Colon (tissue), 2 donors: ENCODE results near the gene CMTM1.
"Not testable (repeated sequence)": the region's sequence is repeated elsewhere in the genome, so short reads cannot be mapped to it uniquely, and the experiment has no call there.

Source experiments
- FAIRE-seq: peaks from 2 replicates; lab custom pipeline; 2012; peaks lifted over from hg19 to GRCh38; lab: Jason Lieb, UNC
- donor health status: control.
- donor health status: control.

Gene CMTM1

GRCh38 chr16:66592814-66593213 is 26.6 kb downstream of the CMTM1 start:
- FAIRE-seq: no peak

GRCh38 chr16:66594739-66595138 is 28.5 kb downstream of the CMTM1 start:
- FAIRE-seq: no peak

- not testable (repeated sequence) for FAIRE-seq
Measured at GRCh38 chr16:66596559-66596958, 30.3 kb downstream of the CMTM1 start.

GRCh38 chr16:66596986-66597848 is 31.0 kb downstream of the CMTM1 start:
- FAIRE-seq: no peak

GRCh38 chr16:66598111-66598510 is 31.9 kb downstream of the CMTM1 start:
- no peak for FAIRE-seq

- no peak for FAIRE-seq
Measured at GRCh38 chr16:66599726-66600125, 33.5 kb downstream of the CMTM1 start.

DNA sequence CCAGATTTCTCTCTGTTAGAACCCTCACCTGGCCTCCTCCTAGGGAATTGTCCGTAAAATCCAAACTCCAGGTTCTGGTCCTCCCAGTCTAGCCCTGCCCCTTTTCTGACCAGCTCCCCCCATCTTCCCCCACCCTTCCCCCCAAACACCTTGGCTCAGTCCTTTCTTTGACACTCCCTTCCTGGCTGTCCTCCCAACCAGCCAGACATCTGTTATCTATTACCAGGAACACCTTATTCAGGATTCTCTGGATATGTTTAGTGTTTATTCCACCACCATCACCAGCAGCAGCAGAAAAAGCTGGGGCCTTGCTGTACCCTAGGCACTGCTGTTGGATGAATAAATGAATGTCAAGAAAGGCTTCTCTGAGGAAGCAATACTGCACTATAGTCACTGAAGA is 34.2 kb downstream of the CMTM1 start:
- no peak for FAIRE-seq

DNA sequence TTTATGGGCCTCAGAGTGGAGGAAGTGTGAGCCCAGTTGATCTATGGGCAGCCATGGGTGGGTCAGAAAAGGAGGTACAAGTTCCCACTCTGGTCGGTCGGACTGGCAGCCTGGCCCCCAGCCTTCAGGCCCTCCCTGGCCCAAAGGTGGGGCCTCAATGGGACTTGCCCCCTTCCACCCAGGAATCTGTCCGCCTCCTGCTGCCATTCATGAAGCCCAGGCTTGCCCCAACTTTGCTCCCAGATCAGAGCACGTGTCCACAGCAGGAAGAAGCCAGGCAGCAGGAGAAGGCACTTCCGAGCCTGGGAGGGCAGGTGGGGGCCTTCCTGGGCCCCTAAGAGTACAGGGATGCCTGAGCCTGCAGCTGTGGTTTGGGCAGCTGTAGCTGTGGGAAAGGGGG is 35.2 kb downstream of the CMTM1 start:
- FAIRE-seq: no peak

- FAIRE-seq: no peak
Measured at GRCh38 chr16:66603537-66604375, 37.5 kb downstream of the CMTM1 start.

- FAIRE-seq: no peak
Measured at GRCh38 chr16:66604376-66605176, 38.3 kb downstream of the CMTM1 start, which contains the start of gene CMTM3. CMTM3 (plus strand) TSS chr16:66604704; CDS start chr16:66604806, 102 bp downstream.

DNA sequence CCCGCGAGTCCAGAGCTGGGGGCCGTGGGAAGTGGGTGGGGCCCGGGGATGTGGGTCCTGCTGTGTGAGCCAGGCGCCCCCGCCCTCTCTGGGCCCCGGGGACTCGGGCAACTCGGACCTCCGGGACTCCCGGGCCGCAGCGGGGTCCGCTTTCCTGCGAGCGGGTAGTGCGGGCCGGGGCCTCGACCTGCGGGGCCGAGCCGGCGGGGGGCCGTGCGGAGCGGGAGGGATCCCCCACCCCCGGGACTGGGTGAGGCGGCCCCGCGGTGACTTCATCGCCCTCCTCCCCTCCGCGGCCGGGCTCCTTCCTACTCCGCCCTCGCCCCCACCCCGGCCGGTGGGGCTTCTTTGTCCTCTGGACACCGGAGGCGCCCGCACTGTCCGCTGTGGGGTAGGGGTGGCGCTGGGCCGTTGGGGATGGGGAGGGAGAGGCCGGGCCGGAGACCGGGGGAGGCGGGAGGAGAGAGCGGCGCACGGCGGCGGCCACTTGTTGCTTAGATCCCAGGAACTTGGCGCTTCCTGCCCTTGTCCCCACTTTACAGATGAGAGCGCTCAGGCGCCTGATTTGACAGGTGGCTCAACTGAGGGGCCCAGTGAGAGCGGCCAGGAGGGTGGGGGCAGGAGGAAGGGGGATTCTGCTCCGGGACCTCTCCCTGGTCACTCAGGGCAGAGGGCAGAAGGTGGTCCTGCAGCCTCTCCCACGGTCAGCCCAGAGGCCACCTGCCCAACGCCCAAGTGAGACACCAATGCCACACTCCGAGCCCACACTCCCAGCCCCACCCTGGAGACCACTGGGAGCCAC is 39.1 kb downstream of the CMTM1 start:
- FAIRE-seq: no peak

GRCh38 chr16:66605979-66606751 is 39.9 kb downstream of the CMTM1 start:
- FAIRE-seq: no peak

GRCh38 chr16:66608241-66609138 is 42.3 kb downstream of the CMTM1 start:
- no peak for FAIRE-seq

- FAIRE-seq: no peak
Measured at GRCh38 chr16:66609139-66609510, 42.9 kb downstream of the CMTM1 start.

DNA sequence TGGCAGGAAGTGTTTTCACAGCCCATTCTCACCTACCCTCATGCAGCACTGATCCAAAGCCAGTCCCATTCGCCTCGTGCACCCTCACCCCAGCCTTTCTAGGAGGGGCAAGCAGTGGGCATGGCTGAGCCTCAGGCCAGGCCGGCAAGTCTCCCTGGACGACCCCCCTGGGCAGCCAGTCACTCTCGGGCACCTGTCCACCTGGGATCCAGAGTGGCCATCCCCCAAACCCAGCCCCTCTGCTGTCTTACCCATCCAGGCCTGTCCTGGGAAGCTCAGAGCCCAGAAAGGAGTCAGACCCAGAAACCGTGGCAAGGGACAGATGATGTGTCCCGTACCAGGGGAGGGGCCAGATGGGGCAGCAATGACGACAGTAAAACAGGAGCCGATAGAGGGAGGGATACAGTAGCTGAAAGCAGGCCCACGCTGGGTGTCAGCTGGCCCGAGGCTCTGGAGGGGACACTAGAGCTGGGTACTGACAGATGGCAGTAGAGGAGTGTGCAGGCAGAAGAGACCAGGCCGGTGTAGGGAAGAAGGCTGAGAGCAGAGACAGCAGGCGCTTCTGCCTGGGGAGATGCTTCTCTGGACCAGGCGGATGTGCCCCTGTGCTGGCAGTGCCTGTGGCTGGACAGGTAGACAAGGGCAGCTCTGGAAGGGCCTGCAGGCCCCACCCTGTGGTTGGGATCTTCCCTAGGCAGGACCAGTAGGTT is 44.0 kb downstream of the CMTM1 start:
- no peak for FAIRE-seq

- FAIRE-seq: not testable (repeated sequence)
Measured at GRCh38 chr16:66611911-66612310, 45.7 kb downstream of the CMTM1 start.

- no peak for FAIRE-seq
Measured at GRCh38 chr16:66612422-66612821, 46.2 kb downstream of the CMTM1 start.

- no peak for FAIRE-seq
Measured at GRCh38 chr16:66614161-66614802, 48.0 kb downstream of the CMTM1 start.
